ENCODE data around the gene HAGHL. TPM values are rescaled to one million over a fixed set of nuclear protein-coding genes. Genes with fewer than 3 reads are reported as not detected.
"Not testable (repeated sequence)": the region's sequence is repeated elsewhere in the genome, so short reads cannot be mapped to it uniquely, and the experiment has no call there.

The HAGHL gene
- total and polyA plus RNA-seq, 2 of the 8 experiments (the other 6 are each of a cell fraction or from before 2014, with no cell fraction given) = 26.6 to 26.9 TPM

DNA sequence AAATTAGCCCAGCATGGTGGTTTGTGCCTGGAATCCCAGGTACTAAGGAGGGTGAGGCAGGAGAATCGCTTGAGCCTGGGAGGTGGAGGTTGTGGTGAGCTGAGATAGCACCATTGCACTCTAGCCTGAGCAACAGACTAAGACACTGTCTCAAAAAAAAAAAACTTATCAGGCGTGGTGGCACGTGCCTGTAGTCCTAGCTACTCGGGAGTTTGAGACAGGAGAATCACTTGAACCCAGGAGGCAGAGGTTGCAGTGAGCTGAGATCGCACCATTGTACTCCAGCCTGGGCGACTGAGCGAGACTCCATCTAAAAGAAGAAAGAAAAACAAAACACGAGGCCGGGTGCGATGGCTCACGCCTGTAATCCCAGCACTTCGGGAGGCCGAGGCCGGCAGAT lies 16.0 kb downstream of the HAGHL start:
- WGBS, 2 experiments (ENCODE audit: extremely low coverage in 1 of 2, insufficient coverage in 1 of 2, insufficient read length in 1 of 2, insufficient replicate concordance in 2 of 2, low coverage in 1 of 2, low lambda C conversion rate in 2 of 2, missing lambda C conversion rate in 1 of 2) = 93% methylated on average over 14 of the region's 14 CpGs; no CpG with 5 or more reads in 1 of the 2 experiments
- not testable (repeated sequence) for H2BK5ac ChIP-seq (ENCODE audit: low read depth, low read length); H4K5ac ChIP-seq (ENCODE audit: insufficient read length, low read depth, low read length); FAIRE-seq; H2BK120ac ChIP-seq (replicated peaks; ENCODE audit: low read depth, low read length); H3K56ac ChIP-seq (replicated peaks; ENCODE audit: insufficient read length, low read depth, low read length); H4K8ac ChIP-seq (ENCODE audit: extremely low read depth, insufficient read depth, low read length); H4K20me1 ChIP-seq (replicated peaks in 1 of 2; ENCODE audit: control insufficient read depth in 1 of 2, insufficient read depth in 2 of 2, low read length in 2 of 2); H3K9ac ChIP-seq (replicated peaks in 1 of 4; ENCODE audit: extremely low read depth in 1 of 4, low read depth in 3 of 4, low read length in 3 of 4); H3K23ac ChIP-seq (ENCODE audit: insufficient read length); H3K27me3 ChIP-seq (replicated peaks in 1 of 4; ENCODE audit: control insufficient read depth in 3 of 4, extremely low read depth in 1 of 4, insufficient read depth in 3 of 4, low read length in 3 of 4); DNase-seq (ENCODE audit: low read depth in 1 of 2, low spot score in 2 of 2); H3K23me2 ChIP-seq (ENCODE audit: low read depth, low read length); H3K79me1 ChIP-seq (ENCODE audit: low read depth, low read length); H3K4me2 ChIP-seq (ENCODE audit: insufficient read depth in 1 of 2, low read depth in 2 of 2, low read length in 2 of 2); H3K18ac ChIP-seq (ENCODE audit: extremely low read depth, low read length); H4K91ac ChIP-seq (replicated peaks; ENCODE audit: insufficient read length, low read length); H2AK5ac ChIP-seq (ENCODE audit: low read depth, low read length); H3K27ac ChIP-seq (ENCODE audit: low read depth, low read length); H3K4ac ChIP-seq (replicated peaks; ENCODE audit: insufficient read length, low read depth, low read length); H3K14ac ChIP-seq (ENCODE audit: insufficient read length); H2AFZ ChIP-seq (ENCODE audit: low read length); H2BK12ac ChIP-seq (ENCODE audit: low read depth, low read length); H2BK15ac ChIP-seq (ENCODE audit: low read length); H3K36me3 ChIP-seq (ENCODE audit: control insufficient read depth in 2 of 4, insufficient read depth in 4 of 4, low read length in 3 of 4); H2BK20ac ChIP-seq (ENCODE audit: low read length); H3K4me1 ChIP-seq (replicated peaks in 1 of 4; ENCODE audit: control insufficient read depth in 3 of 4, insufficient read depth in 4 of 4, low read length in 3 of 4); H3K79me2 ChIP-seq (ENCODE audit: control insufficient read depth in 1 of 2, insufficient read depth in 2 of 2, low read length in 2 of 2); H3K9me3 ChIP-seq (ENCODE audit: insufficient read depth in 2 of 2, low read depth in 1 of 2, low read length in 1 of 2); H3K4me3 ChIP-seq (ENCODE audit: extremely low read depth in 1 of 4, insufficient read depth in 2 of 4, low read depth in 3 of 4, low read length in 4 of 4)
- ChIA-PET CTCF (ENCODE audit: partially characterized antibody) (interaction anchor here (0.6 to 35.8 kb wide), 11 partner anchors 9 to 1048 kb away, joined by 3 to 977 read pairs (median 5); partner anchors contain the start of genes ANTKMT, CCDC78, CHTF18 and FBXL16), POLR2A (ENCODE audit: partially characterized antibody) (interaction anchor here (0.6 to 6.3 kb wide), 5 partner anchors 13 to 1263 kb away, joined by 3 to 39 read pairs (median 5); no protein-coding TSS in a partner anchor)

Data from H1 (cell line).